Left ventricle myocardium superior (tissue), 1 donor: ENCODE results near the gene SLC9B1. TPM values are rescaled to one million over a fixed set of nuclear protein-coding genes. Genes with fewer than 3 reads are reported as not detected.
"Not testable (repeated sequence)": the region's sequence is repeated elsewhere in the genome, so short reads cannot be mapped to it uniquely, and the experiment has no call there.

Experiments used
- ATAC-seq: fragments of 200-7000 bp; cut with Tn5 transposase; one replicate; pipeline ENCODE4 v1.9.1; 2020; ENCODE audit warnings: mild to moderate bottlenecking, moderate library complexity
- DNase-seq: peaks from one replicate; pipeline ENCODE4 v3.0.0-alpha.2; 2020
- intact Hi-C: fragments of 100-400 bp; cut with micrococcal nuclease; formaldehyde crosslinking; loops from one replicate; pipeline ENCODE4 v1.11.0; 2022
- total RNA-seq: library from RNA; stranded (reverse); fragmentation: NEBNext Ultra II Directional; extraction: Animal tissue kit (Norgen Biotek cat#: 25700); gene quantifications from one replicate; pipeline ENCODE4 v1.2.1, GENCODE V29; 2021
- donor health status: DM: no; HTN: yes; CAD: no; lungs with severe emphysema.

Gene SLC9B1
- total RNA-seq, 1 donor from 2014 or later, result 0.20 TPM

DNA sequence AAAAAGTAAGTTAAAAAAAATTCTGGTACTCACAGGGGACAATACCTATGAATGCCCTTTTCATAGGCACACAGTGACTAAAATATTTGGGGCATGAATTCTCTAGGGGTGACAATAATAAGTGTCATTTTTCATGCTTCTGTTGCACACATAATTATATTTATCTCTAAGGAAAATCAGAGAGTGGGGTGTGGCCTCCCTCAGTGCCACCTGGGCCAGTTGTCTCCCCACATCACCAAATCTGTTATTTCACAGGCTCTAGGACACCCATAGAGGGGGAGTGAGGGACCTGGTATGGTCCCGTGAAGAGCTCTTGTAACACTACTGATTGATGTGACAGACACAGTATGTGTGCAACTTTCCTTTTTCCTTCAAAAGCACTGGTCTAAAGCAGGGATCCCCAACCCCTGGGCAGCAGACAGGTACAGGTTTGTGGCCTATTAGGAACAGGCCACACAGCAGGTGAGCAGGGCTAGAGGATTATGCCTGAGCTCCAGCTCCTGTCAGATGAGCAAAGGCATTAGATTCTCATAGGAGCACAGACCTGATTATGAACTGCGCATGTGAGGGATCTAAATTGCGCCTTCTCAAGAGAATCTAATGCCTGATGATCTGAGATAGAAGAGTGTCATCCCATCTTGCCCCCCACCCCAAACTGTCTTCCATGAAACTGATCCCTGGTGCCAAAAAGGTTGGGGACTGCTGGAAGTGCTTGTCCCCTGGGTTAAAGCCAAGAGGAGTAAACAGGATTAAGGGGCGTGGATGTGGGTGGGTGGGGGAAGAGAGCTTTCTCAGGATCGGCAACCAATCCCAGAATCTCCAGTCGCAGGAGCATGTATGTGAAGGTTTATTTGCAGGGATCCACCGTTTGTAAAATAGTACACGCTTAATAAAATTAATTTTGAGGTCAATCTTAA is 856 bp downstream of the SLC9B1 start:
- no peak for DNase-seq
- peak; percentile 26 for ATAC-seq
- intact Hi-C loops, result no loop called here

DNA sequence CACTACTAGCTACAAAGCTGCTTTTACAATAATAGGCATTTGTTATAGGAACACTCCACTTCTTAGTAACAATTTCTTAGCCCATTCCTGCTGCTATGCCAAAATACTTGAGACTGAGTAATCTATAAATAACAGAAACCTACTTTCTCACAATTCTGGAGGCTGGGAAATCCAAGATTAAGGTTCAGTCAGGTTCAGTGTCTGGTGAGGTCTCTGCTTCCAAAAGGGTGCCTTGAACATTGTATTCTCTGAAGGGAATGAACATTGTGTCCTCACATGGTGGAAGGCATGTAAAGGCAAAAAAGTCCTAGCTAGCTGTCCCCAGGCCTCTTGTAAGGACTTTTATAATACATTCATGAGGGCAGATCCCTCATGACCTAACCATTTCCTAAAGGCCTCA is 7.0 kb downstream of the SLC9B1 start:
- intact Hi-C loops, result no loop called here
- ATAC-seq, result peak; percentile 48
- no peak for DNase-seq

GRCh38 chr4:103012060-103012459 is 7.4 kb downstream of the SLC9B1 start:
- ATAC-seq, result peak; percentile 53
- DNase-seq, result no peak
- intact Hi-C loops, result no loop called here

GRCh38 chr4:103011378-103012025 is 8.0 kb downstream of the SLC9B1 start:
- no peak for DNase-seq
- peak; percentile 65 for ATAC-seq
- intact Hi-C loops, result no loop called here

DNA sequence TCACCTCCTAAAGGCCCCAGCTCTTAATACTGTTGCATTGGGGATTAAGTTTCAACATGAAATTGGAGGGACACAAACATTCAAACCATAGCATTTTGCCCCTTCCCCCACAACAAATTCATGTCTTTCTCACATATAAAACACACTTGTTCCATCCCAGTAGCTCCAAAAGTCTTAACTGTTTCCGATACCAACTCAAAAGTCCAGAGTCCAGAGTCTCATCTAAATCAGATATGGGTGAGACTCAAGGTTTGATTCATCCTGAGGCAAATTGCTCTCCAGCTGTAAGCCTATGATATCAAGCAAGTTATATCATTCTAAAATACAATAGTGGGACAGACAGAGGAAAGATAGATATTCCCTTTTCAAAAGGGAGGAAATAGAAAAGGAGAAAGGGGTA is 8.7 kb downstream of the SLC9B1 start:
- ATAC-seq (no peak), DNase-seq (no peak)
- intact Hi-C loops, result no loop called here

GRCh38 chr4:103008875-103009729 is 10.4 kb downstream of the SLC9B1 start:
- DNase-seq (no peak), ATAC-seq (peak; percentile 81)
- intact Hi-C loops, result loop anchor here (2.0 to 5.0 kb wide), 2 partner anchors 388 to 567 kb away; no protein-coding TSS in a partner anchor

DNA sequence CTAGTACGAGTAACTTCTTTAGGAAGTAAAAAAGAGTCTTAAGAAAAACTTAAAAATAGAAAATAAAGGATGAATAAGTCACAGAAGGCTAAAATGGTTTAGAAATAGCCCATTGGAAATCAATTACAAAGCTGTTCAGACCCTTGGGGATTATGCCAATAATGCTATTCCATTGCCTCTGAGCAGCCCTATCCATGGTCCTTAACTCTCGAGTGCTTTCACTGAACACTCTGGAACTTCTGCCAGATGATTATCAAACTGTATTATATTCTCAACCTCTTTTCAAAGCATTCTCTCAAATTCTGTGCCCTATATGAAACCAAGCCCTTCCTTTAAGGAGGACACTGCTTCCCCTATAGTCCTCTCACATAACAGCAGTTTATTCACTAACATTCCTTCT is 17.0 kb downstream of the SLC9B1 start:
- ATAC-seq (no peak), DNase-seq (no peak)
- intact Hi-C loops, result no loop called here

- intact Hi-C loops, result no loop called here
- no peak for DNase-seq
- no peak for ATAC-seq
Measured at GRCh38 chr4:102994803-102995202, 24.7 kb downstream of the SLC9B1 start.

DNA sequence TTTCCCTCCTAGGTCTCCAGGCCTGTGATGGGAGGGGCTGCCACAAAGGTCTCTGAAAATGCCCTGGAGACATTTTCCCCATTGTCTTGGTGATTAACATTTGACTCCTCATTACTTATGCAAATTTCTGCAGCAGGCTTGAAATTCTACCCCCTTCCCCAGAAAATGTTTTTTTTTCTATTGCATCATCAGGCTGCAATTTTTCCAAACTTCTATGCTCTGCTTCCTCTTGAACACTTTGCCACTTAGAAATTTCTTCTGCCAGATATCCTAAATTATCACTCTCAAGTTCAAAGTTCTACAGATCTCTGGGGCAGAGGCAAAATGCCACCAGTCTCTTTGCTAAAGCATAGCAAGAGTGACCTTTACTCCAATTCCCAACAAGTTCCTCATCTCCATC is 25.5 kb downstream of the SLC9B1 start:
- DNase-seq, ATAC-seq, intact Hi-C loops: not testable (repeated sequence)

- intact Hi-C loops, result no loop called here
- no peak for DNase-seq
- no peak for ATAC-seq
Measured at GRCh38 chr4:102988429-102989020, 31.0 kb downstream of the SLC9B1 start.

DNA sequence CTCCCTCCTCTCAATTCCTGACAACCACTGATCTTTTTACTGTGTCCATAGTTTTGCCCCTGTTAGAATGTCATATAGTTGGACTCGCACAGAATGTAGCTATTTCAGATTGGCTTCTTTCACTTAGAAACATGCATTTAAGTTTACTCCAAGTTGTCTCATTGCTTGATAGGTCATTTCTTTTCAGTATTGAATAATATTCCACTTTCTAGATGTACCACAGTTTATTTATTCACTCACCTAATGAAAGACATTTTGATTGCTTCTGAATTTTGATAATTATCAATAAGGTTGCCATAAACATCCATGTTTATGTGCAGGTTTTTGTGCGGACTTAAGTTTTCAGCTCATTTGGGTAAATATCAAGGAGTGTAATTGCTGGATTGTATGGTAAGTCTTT is 38.5 kb downstream of the SLC9B1 start:
- ATAC-seq (no peak), DNase-seq (no peak)
- intact Hi-C loops, result no loop called here

DNA sequence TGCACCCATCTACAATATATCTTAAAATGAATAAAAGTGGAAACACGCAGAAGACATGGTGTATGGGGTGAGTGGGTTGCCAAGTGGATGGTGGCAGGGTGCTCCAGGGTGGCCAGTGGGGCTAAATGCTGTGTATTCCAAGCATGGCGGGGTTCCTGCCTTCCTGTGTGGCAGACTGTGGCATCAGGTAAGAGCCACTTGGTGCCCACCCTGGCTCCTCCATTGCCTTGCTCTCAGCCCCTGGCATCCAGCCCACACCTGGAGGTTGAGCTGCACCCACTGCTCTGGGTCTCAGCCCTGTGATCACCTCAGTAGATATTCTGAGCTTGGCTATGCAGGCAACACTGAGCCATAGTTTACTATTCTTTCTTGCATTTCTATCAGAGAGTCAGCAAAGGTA is 57.7 kb downstream of the SLC9B1 start:
- intact Hi-C loops, DNase-seq, ATAC-seq: not testable (repeated sequence)

DNA sequence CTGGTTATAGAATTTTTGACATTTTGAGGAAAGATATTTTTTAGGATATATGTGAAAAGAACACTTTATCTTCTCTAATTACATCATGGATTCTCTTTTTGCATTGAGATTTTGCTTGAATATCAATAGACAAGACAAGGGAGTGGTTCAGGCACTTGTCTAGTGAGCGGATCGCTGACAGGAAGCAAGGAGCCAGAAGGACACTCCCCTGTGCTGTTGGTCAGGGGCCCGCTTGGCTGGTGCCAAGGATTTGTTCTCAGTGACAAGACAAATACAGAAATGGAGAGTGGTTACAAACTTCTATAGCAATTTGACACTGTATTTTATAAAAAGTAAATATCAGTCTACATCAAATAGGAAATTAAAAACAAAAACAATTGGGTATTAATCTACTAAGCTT is 60.0 kb downstream of the SLC9B1 start:
- intact Hi-C loops, result no loop called here
- ATAC-seq, result peak; percentile 35
- DNase-seq, result peak; percentile 41

- intact Hi-C loops, result no loop called here
- ATAC-seq (no peak), DNase-seq (no peak)
Measured at GRCh38 chr4:102945066-102945465, 74.4 kb downstream of the SLC9B1 start.

GRCh38 chr4:102938063-102938462 is 81.4 kb downstream of the SLC9B1 start:
- DNase-seq, intact Hi-C loops, ATAC-seq: not testable (repeated sequence)

DNA sequence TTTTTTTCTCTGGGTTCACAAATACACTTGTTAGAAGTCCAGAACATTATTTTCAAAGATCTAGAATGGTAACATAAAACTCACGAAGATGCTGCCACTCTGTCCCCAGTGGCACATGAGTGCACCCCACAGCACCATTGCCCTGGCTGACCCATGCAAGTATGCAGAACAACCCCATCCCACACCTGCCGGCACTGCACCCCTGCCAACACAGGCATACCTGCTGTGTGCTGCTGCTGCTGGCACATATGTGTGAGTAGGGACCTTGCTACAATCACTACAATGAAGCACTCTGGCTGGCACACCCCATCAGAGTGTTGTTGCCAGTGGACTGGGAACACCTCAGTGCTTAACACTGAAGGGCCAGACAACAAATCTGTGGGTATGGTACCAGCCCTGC is 83.8 kb downstream of the SLC9B1 start:
- intact Hi-C loops, result no loop called here
- DNase-seq (no peak), ATAC-seq (no peak)

DNA sequence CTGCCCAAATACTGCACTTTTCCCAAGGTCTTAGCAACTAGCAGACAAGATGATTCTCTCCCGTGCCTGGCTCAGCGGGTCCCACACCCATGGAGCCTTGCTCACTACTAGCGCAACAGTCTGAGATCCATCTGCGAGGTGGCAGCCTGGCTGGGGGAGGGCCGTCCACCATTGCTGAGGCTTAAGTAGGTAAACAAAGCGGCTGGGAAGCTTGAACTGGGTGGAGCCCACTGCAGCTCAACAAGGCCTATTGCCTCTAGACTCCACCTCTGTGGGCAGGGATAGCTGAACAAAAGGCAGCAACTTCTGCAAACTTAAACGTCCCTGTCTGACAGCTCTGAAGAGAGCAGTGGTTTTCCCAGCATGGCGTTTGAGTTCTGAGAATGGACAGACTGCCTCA is 99.8 kb downstream of the SLC9B1 start:
- DNase-seq, intact Hi-C loops, ATAC-seq: not testable (repeated sequence)

DNA sequence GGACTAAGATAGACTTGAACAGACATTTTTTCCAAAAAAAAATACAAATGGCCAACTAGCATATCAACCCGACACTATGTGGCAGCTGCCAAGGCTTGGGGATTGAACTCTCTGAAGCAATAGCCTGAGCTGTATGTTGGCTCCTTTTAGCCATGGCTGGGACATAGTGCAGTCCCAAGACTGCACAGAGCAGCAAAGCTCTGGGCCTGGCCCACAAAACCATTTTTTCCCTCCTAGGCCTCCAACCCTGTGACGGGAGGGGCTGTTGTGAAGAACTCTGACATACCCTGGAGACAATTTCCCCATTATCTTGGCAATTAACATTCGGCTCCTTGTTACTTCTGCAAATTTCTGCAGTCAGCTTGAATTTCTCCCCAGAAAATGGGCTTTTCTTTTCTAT is 100.6 kb downstream of the SLC9B1 start:
- ATAC-seq, result no peak

DNA sequence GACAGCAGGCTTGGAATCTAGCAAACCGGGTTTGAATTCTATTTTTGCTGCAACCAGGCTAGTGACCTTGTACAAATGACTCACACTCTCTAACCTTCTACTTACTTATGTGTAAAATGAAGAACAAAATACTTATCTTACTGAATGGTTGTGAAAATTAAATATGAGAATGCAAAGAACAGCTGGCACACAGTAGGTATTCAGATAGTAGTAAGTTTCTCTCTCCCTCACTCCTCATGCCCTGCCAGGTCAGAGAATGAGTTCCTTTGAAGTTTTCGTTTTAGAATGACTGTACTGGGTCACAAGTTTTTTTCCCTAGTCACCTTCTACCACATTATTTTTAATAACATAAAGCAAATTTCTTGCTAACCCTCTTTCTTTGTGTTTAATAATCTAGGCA is 117.7 kb downstream of the SLC9B1 start:
- intact Hi-C loops, result no loop called here
- no peak for DNase-seq
- ATAC-seq, result no peak

More for the DNA sequence above, 100.6 kb downstream of the SLC9B1 start:
- DNase-seq, result no peak
- intact Hi-C loops, result no loop called here
